VCaP (cell line): ENCODE results near the gene SLC25A33.

ENCODE experiments used
- H3K27ac ChIP-seq: fragments of 450-650 bp; 2 replicates; pipeline ENCODE4 v1.5.1; 2017
- TF ChIP-seq, protein P1 (sequence below): fragments of 450-650 bp; conservative IDR thresholded peaks from 2 replicates; pipeline ENCODE4 v1.5.1; 2017; ENCODE audit warnings: mild to moderate bottlenecking, moderate library complexity

SLC25A33 gene

DNA sequence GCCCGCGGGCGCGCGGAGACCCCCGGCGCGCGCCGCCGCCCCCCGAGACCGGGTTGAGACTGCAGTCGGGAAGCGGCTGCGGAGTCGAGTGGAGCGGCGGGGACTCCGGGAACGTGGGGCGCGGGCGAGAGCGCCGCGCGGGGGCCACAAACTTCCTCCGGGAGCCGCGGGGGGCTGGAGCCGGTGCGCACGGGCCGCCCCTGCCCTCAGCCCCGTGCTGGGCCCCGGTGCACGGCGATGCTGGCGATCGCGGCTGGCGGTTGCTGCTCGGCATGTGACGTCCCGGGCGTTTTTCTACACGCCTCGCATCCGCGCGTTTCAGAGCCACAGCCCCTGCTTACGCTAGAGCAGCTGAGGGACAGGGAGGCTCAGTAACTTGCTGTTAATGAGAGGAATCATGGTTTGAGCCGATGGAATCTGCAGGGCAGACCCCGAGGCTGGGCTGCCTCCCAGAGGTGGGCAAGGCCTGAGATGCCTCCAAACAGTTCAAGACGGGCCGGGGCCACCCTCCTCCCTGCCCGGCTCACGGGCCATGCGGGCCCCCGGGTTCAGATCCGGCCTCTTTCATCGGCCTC is 50.0 kb downstream of the SLC25A33 start:
- H3K27ac ChIP-seq, result peak overlapping the region; percentile 88
- TF ChIP-seq, protein P1, sequence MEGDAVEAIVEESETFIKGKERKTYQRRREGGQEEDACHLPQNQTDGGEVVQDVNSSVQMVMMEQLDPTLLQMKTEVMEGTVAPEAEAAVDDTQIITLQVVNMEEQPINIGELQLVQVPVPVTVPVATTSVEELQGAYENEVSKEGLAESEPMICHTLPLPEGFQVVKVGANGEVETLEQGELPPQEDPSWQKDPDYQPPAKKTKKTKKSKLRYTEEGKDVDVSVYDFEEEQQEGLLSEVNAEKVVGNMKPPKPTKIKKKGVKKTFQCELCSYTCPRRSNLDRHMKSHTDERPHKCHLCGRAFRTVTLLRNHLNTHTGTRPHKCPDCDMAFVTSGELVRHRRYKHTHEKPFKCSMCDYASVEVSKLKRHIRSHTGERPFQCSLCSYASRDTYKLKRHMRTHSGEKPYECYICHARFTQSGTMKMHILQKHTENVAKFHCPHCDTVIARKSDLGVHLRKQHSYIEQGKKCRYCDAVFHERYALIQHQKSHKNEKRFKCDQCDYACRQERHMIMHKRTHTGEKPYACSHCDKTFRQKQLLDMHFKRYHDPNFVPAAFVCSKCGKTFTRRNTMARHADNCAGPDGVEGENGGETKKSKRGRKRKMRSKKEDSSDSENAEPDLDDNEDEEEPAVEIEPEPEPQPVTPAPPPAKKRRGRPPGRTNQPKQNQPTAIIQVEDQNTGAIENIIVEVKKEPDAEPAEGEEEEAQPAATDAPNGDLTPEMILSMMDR, result no peak

DNA sequence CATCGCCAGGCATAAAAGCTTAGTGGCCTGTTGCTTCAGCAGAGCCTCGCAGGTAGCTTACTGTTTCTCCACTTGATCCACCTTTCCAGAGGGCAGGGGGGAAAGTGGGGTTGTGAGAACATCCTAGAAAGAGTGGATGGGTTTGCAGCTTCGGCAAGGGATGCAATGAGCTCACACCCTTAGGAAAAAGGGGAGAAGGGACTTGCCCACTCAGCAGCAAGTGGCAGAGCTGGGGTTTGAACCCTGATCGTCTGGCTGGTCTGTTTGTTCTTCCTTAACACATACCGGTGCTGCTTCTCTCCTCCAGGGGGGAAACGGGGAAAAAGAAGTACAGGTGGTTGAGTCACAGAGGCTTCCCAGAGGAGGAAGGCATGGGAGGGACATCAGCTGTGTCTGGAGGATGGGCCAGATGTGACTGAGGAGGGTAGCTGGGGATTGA is 50.5 kb downstream of the SLC25A33 start:
- H3K27ac ChIP-seq, result peak overlapping the region; percentile 88

DNA sequence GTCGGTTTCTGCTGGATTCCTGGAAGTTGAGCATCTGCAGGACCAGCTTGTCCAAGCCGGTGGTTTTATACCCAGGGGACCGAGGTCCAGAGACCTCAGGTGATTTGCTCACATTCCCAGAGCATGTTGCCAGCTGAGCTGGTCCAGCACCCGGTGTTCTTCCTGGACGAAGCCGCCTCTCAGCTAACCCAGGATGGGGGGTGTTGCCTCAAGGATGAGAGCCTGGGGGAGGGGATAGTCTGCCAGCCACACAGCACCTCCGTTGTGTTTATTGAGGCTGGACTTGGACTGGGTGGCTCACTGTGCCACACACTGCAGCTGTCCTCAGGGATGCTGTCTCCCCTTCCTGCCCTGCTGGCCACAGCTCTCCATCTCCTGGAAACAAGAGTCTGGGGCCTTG is 50.9 kb downstream of the SLC25A33 start:
- H3K27ac ChIP-seq, result peak overlapping the region; percentile 88
- TF ChIP-seq, protein P1, result no peak

More for the DNA sequence above, 50.5 kb downstream of the SLC25A33 start:
- TF ChIP-seq, protein P1, result no peak

DNA sequence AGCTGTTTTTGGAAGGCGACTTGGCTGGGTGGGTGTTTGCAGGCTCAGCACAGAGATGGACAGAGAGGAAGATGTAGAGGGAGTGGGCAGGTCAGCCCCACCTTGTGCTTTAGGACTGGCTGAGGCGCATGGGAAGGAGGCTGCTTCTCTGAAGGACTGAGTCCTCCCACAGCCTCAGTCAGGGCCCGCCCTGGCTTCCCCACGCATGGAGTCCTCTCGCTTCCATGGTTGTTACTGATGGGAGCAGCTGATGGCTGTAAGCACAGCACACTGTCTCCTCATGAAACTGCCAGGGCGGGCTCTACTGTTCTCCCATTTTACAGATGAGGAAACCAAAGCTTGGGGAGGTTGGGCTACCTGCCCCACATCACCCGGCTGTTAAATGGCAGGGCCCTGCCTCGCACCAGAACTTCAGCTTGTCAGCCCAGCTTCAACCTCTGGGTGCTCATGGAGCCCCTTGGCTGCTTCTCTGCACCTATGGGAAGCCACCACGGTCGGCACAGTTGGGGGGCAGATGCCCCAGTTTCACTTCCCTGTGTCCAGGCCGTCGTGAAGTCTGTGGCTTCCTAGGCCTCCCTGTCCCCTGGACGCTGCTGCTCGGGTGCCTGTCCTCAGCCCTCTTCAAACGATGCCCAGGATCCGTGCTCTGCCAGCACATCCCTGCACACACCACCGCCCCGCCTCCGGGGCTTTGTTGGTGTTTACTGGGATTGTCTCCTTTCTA is 51.8 kb downstream of the SLC25A33 start:
- H3K27ac ChIP-seq, result no peak overlapping the region
- TF ChIP-seq, protein P1, result no peak

DNA sequence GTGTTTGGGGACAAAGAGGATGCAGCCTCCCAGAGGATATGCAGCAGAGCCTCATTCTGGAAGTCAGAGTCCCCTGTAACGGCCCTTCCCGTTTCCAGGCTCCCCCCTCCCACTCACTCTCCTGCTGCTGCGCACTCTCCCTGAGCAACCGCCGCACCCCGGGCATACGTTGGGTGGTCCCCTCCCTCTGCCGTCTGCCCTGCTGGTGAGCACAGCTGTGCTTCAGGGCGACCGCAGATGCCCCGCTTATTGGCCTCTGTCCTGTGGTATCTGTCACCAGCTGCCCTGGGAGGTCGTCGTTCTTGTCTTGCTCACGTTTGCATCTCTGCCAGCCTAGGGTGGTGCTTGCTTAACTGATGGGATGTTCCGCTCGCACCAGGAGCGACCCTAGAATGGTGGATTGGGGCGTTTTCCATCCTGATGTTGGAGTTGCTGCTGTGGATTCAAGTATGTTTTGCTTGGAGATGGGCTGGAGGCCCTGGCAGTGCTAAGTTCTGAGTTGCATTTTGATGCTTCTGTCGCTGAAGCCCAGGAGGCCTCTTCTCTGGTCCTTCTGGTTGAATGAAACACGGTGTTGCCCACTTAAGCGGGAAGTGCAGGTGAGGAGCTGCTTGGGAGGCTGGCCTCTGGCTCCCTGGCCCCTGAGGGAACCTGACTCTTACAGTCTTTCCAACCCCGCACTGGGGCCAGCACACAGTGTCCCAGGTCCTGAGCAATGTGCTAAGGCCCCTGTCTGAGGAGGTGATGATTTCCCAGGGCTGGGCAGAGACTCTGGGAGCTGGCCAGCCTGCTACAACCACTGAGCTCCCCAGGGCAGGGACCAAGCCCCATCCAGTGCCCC is 52.6 kb downstream of the SLC25A33 start:
- no peak overlapping the region for H3K27ac ChIP-seq
- TF ChIP-seq, protein P1, result no peak

DNA sequence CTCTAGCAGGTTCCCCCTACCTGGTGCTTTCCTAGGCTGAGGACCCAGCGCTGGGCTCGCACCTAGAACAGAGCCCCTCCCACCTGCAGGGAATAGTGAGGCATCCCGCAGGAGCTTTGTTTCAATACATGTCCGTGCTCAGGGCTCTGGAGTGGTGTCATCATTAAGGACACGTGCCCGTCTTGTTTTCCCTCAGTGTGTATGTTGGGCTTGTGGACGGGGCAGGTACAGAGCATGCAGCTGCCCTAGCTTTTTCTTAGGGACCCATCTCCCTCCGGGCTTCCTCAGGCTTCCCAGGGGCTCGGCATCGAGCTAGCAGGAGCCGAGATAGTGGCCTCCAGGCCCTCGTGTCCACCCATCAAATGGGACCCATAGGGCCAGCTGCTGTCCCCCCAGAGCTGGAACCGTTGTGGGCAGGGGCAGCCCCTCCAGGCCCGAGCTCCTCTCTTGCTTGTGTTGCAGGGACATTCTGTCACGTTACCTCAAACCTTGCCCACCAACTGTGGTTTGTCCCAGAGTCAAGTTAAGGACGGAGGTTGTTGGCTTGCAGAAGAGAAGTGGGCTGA is 53.3 kb downstream of the SLC25A33 start:
- TF ChIP-seq, protein P1, result no peak
- H3K27ac ChIP-seq, result peak overlapping the region; percentile 18; the same call in 1 of the 2 replicates

DNA sequence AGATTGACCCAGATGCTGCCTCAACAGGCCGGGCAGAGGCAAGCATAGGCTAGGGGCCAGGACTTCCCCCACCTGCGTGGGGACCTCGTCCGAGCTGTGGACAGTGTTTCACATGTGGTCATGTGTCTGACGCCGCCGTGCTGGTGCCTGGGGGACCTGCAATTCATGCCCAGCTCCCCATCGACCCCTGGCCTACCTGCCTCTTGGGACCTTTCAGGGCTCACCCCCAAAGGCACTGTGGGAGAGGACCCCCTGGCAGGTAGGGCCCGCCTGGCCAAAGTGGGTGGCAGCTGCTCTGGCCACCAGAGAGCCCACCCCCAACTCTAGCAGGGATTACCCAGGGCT is 53.9 kb downstream of the SLC25A33 start:
- TF ChIP-seq, protein P1, result no peak
- H3K27ac ChIP-seq, result peak overlapping the region; percentile 18; the same call in 1 of the 2 replicates
